ENCODE data around the gene MGMT. TPM values are rescaled to one million over a fixed set of nuclear protein-coding genes. Genes with fewer than 3 reads are reported as not detected.

MGMT gene
- total RNA-seq, 2 donors from 2014 or later, result 41.1 to 50.4 TPM

DNA sequence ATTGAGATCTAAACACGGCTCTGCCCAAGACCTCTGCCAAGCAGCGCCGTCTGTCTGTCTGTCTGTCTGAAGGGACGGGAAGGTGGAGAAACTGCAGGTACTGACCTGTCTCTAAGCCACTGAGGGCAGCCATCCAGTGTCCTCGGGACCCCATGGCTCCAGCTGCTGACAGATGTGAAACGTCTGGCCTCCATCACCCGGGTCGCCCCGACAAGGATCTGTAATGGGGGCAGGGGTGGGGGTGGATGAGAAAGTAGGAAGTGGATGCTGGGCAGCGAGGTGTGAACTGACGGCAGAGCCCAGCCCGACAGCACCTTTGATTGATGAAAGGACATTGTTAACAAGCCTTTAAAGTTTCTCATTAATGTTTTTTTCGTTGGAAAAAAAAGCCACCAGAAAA is 304.0 kb downstream of the MGMT start:
- TF ChIP-seq POLR2AphosphoS5 (IDR thresholded peaks at IDR 0.05) (no peak), POLR2A (IDR thresholded peaks at IDR 0.05) (no peak)
- TF ChIP-seq, protein P1, sequence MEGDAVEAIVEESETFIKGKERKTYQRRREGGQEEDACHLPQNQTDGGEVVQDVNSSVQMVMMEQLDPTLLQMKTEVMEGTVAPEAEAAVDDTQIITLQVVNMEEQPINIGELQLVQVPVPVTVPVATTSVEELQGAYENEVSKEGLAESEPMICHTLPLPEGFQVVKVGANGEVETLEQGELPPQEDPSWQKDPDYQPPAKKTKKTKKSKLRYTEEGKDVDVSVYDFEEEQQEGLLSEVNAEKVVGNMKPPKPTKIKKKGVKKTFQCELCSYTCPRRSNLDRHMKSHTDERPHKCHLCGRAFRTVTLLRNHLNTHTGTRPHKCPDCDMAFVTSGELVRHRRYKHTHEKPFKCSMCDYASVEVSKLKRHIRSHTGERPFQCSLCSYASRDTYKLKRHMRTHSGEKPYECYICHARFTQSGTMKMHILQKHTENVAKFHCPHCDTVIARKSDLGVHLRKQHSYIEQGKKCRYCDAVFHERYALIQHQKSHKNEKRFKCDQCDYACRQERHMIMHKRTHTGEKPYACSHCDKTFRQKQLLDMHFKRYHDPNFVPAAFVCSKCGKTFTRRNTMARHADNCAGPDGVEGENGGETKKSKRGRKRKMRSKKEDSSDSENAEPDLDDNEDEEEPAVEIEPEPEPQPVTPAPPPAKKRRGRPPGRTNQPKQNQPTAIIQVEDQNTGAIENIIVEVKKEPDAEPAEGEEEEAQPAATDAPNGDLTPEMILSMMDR (IDR thresholded peaks at IDR 0.05), result no peak
- no peak overlapping the region for H3K4me3 ChIP-seq
- H3K27ac ChIP-seq, result no peak overlapping the region
- H3K9me3 ChIP-seq, result no peaks in the 10 kb centered on the region
- H3K36me3 ChIP-seq, result no peaks in the 10 kb centered on the region
- DNase-seq (ENCODE audit: low spot score), result no peak
- H3K4me1 ChIP-seq (replicated peaks), result no peaks in the 10 kb centered on the region
- WGBS, result 64% methylated on average over 13 of the region's 13 CpGs
- intact Hi-C loops (cut with DNase I), result no loop called here
- H3K27me3 ChIP-seq (replicated peaks; ENCODE audit: insufficient read depth), result no peaks in the 10 kb centered on the region

DNA sequence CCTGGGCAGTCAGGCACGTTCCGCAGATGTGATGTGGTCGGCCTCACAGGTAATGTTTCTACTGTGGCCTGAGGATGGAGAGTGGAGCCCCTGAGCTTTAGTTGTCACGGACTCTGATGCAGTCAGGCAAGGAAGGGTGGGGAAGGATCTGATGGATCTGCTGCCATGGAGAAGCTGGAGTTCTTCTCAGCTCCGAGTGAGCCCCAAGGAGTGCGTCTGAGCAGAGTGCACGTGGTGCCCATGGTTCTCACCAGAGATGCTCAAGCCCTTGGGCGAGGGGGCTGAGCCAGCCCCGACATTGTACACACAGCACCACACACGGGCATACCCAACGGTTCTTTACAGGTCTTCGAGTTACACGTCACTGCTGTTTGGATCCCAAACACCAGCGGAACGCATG is 304.5 kb downstream of the MGMT start:
- Histone ChIP-seq H3K4me1 (replicated peaks) (no peaks in the 10 kb centered on the region), H3K36me3 (no peaks in the 10 kb centered on the region), H3K27me3 (replicated peaks; ENCODE audit: insufficient read depth) (no peaks in the 10 kb centered on the region), H3K27ac (no peak overlapping the region), H3K4me3 (no peak overlapping the region), H3K9me3 (no peaks in the 10 kb centered on the region)
- intact Hi-C loops (cut with DNase I), result no loop called here
- TF ChIP-seq, protein P1 (IDR thresholded peaks at IDR 0.05), result no peak
- TF ChIP-seq POLR2AphosphoS5 (IDR thresholded peaks at IDR 0.05) (no peak), POLR2A (IDR thresholded peaks at IDR 0.05) (no peak)
- 85% methylated on average over 15 of the region's 15 CpGs for WGBS
- DNase-seq (ENCODE audit: low spot score), result no peak

DNA sequence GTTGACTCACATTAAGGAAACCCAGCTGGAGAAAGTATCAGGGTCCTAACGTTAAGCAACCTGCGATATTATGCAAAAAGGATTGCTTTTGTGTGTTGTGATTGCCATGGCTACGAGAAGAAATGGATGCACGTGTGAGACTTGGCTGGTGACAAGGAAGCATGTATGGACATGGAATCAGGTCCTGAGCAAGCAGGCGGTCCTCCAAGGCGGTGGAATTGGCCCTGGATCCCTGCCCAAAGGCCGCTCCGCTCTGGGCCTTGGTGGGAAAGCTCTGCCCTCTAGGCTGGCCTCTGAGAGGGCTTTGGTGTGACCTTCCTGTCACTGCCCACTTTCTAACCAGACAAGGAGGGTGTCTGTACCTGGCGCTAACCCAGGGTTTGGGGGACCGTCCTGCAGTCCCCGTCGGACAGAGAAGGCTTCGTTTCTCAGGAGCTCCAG is 305.0 kb downstream of the MGMT start:
- DNase-seq (ENCODE audit: low spot score), result no peak
- Histone ChIP-seq H3K4me3 (no peak overlapping the region), H3K4me1 (replicated peaks) (no peaks in the 10 kb centered on the region), H3K9me3 (no peaks in the 10 kb centered on the region), H3K27ac (no peak overlapping the region), H3K27me3 (replicated peaks; ENCODE audit: insufficient read depth) (no peaks in the 10 kb centered on the region), H3K36me3 (no peaks in the 10 kb centered on the region)
- TF ChIP-seq POLR2AphosphoS5 (IDR thresholded peaks at IDR 0.05) (no peak), POLR2A (IDR thresholded peaks at IDR 0.05) (no peak)
- TF ChIP-seq, protein P1 (IDR thresholded peaks at IDR 0.05), result no peak
- intact Hi-C loops (cut with DNase I), result no loop called here
- WGBS, result 69% methylated on average over 13 of the region's 13 CpGs

DNA sequence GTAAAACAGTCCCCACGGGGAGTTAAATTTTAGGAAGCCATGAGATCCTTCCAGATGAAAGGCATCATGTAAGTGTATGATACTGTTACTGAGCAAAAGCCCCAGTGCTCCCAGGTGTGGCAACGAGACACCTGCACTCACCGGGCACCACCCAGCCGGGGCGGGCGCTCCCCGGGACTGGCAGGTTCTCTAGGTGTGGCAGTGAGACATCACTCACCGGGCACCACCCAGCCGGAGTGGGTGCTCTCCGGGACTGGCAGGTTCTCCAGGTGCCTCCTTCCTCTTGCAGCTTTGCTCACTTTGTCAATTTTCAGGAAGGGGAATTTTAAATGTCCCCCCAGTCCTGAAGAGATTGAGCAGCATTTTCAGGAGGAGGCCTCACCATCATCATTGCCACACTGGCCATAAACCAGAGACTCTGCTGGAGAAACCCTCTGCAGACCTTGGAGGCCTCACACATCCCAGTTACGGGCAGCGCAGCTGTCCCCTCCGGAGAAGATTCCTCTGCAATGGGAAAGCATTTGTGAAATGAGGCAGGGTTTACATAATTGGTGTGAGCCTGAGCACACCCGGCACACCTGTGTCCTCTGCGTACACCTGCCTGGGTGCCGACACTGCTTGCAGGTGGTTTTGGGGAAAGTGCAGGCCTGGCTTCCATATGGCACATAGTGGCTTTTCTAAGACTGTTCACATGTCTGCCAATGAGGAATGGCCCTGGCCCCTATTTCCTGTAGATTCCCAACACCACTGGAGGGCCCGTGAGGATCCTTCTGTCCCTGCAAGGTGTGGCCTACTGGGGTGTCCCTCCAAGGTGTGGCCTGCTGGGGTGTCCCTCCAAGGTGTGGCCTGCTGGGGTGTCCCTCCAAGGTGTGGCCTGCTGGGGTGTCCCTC is 305.7 kb downstream of the MGMT start:
- H3K9me3 ChIP-seq, result no peaks in the 10 kb centered on the region
- WGBS, result 87% methylated on average over 17 of the region's 17 CpGs
- no peaks in the 10 kb centered on the region for H3K36me3 ChIP-seq
- no peak overlapping the region for H3K27ac ChIP-seq
- no peak overlapping the region for H3K4me3 ChIP-seq
- no peak for DNase-seq (ENCODE audit: low spot score)
- H3K27me3 ChIP-seq (replicated peaks; ENCODE audit: insufficient read depth), result no peaks in the 10 kb centered on the region
- intact Hi-C loops (cut with DNase I), result no loop called here
- TF ChIP-seq POLR2AphosphoS5 (IDR thresholded peaks at IDR 0.05), result no peak
- TF ChIP-seq POLR2A (IDR thresholded peaks at IDR 0.05), result no peak
- TF ChIP-seq, protein P1 (IDR thresholded peaks at IDR 0.05), result no peak
- no peaks in the 10 kb centered on the region for H3K4me1 ChIP-seq (replicated peaks)
